Endothelial cell of umbilical vein (primary cell): Measurements from ENCODE around the gene KCNJ12. TPM values are rescaled to one million over a fixed set of nuclear protein-coding genes. Genes with fewer than 3 reads are reported as not detected.

Experiments
- BruUV-seq: library from RNA; stranded (reverse); fragments of 400-500 nt; replicated peaks from 2 replicates; lab custom pipeline; 2021; lab: Mats Ljungman, UMichigan
- CTCF ChIA-PET: fragments of 300-600, 350-600 bp; sonication (Branson Sonifier 250); formaldehyde crosslinking; loops from one replicate; lab custom pipeline; 2021; ENCODE audit warnings: antibody characterized with exemption, inconsistent platforms; lab: Charles Lee
- POLR2A ChIA-PET: fragments of 300-600, 350-600 bp; sonication (Branson Sonifier 250); formaldehyde crosslinking; loops from one replicate; lab custom pipeline; 2021; ENCODE audit warnings: antibody characterized with exemption, inconsistent platforms; lab: Charles Lee
- DNase-seq: peaks from one replicate; pipeline ENCODE4 v3.0.0-alpha.2; 2011; ENCODE audit warnings: low read depth, low spot score
- FAIRE-seq: peaks from 2 replicates; lab custom pipeline; 2011; peaks lifted over from hg19 to GRCh38; lab: Jason Lieb, UNC
- H2AFZ ChIP-seq: 2 replicates; pipeline ENCODE4 v1.6.0; 2012; ENCODE audit warnings: low read depth, low read length, control low read depth, inconsistent platforms
- H3K27ac ChIP-seq: 2 replicates; pipeline ENCODE4 v1.5.1; 2011; ENCODE audit warnings: low read depth, mild to moderate bottlenecking, control low read depth, low read length, moderate library complexity; ENCODE audit not compliant: insufficient read depth
- H3K27me3 ChIP-seq, 2 experiments: 2 replicates each; pipeline versions ENCODE4 v1.6.0 to v1.6.1; 2011; ENCODE audit warnings: low read length in 2 of 2, mixed read lengths in 1 of 2; ENCODE audit not compliant: control insufficient read depth in 2 of 2, insufficient read depth in 2 of 2
- H3K36me3 ChIP-seq, 2 experiments: 2 replicates in 1 of 2; 3 replicates in 1 of 2; pipeline ENCODE4 v1.5.1; 2011; ENCODE audit warnings: low read length in 2 of 2, mild to moderate bottlenecking in 1 of 2, moderate library complexity in 1 of 2; ENCODE audit not compliant: control insufficient read depth in 2 of 2, insufficient read depth in 2 of 2; ENCODE audit errors: extremely low read depth in 1 of 2
- H3K4me1 ChIP-seq: 3 replicates; pipeline ENCODE4 v1.5.1; 2011; ENCODE audit warnings: mild to moderate bottlenecking, low read length; ENCODE audit not compliant: control insufficient read depth, insufficient read depth; ENCODE audit errors: extremely low read depth
- H3K4me2 ChIP-seq: 2 replicates; pipeline ENCODE4 v1.6.1; 2011; ENCODE audit warnings: low read length, control low read depth, mixed read lengths; ENCODE audit not compliant: insufficient read depth
- H3K4me3 ChIP-seq, 3 experiments: fragments of 200-600 bp in 1 of 3; sonication (generic), shearing (Covaris generic) in 1 of 3; replicated peaks in 1 of 3; 2 replicates each; pipeline ENCODE4 v1.5.1; 2011 to 2016; ENCODE audit warnings: control low read depth in 3 of 3, low read length in 3 of 3, mild to moderate bottlenecking in 2 of 3, inconsistent platforms in 1 of 3, low read depth in 1 of 3, moderate library complexity in 1 of 3; ENCODE audit not compliant: insufficient read depth in 1 of 3
- H3K79me2 ChIP-seq: 2 replicates; pipeline ENCODE4 v1.6.0; 2012; ENCODE audit warnings: low read length, inconsistent platforms; ENCODE audit not compliant: control insufficient read depth, insufficient read depth
- H3K9ac ChIP-seq: replicated peaks from 2 replicates; pipeline ENCODE3; 2011; ENCODE audit warnings: low read length, control low read depth; ENCODE audit not compliant: insufficient read depth; ENCODE audit errors: extremely low read depth
- H3K9me1 ChIP-seq: replicated peaks from 3 replicates; pipeline ENCODE4 v1.6.0; 2011; ENCODE audit warnings: mild to moderate bottlenecking, low read length; ENCODE audit not compliant: control insufficient read depth, insufficient read depth; ENCODE audit errors: extremely low read depth
- H3K9me3 ChIP-seq: replicated peaks from 2 replicates; pipeline ENCODE4 v1.5.1; 2012; ENCODE audit warnings: low read length, inconsistent platforms; ENCODE audit not compliant: control insufficient read depth, insufficient read depth
- H4K20me1 ChIP-seq: replicated peaks from 2 replicates; pipeline ENCODE3; 2011; ENCODE audit warnings: mild to moderate bottlenecking, low read length; ENCODE audit not compliant: control insufficient read depth, insufficient read depth; ENCODE audit errors: extremely low read depth
- CTCF ChIP-seq, 2 donors: IDR thresholded peaks; 1 replicate in 1 of 2; 2 replicates in 1 of 2; pipeline ENCODE4 v1.5.1; 2011; ENCODE audit warnings: low read length in 2 of 2, mild to moderate bottlenecking in 2 of 2, moderate library complexity in 2 of 2, control low read depth in 1 of 2, inconsistent platforms in 1 of 2, low read depth in 1 of 2; ENCODE audit not compliant: insufficient read depth in 1 of 2; ENCODE audit errors: extremely low read depth in 1 of 2
- EZH2 ChIP-seq: IDR thresholded peaks from 2 replicates; pipeline ENCODE4 v1.6.1; 2012; ENCODE audit warnings: borderline replicate concordance, low read depth, mild to moderate bottlenecking, moderate library complexity, low read length, inconsistent platforms; ENCODE audit not compliant: severe bottlenecking
- FOS ChIP-seq: IDR thresholded peaks from 2 replicates; pipeline ENCODE4 v1.6.1; 2011; ENCODE audit warnings: mild to moderate bottlenecking, low read length, moderate library complexity, borderline replicate concordance; ENCODE audit not compliant: insufficient read depth
- GATA2 ChIP-seq: IDR thresholded peaks from 2 replicates; pipeline ENCODE4 v1.7.0; 2011; ENCODE audit warnings: low read depth, mild to moderate bottlenecking, moderate library complexity, mixed read lengths, low read length; ENCODE audit not compliant: insufficient read length, insufficient read depth
- JUN ChIP-seq: IDR thresholded peaks from 2 replicates; pipeline ENCODE4 v1.6.1; 2011; ENCODE audit warnings: borderline replicate concordance, low read depth; ENCODE audit not compliant: insufficient read length, insufficient read depth
- MAX ChIP-seq: IDR thresholded peaks from 2 replicates; pipeline ENCODE4 v1.6.1; 2011; ENCODE audit not compliant: insufficient read depth, insufficient read length
- MYC ChIP-seq: IDR thresholded peaks from one replicate; pipeline ENCODE4 v1.6.1; 2011; ENCODE audit warnings: mild to moderate bottlenecking, low read depth, low read length
- POLR2A ChIP-seq: IDR thresholded peaks from 2 replicates; pipeline ENCODE4 v1.6.1; 2012; ENCODE audit warnings: low read depth, mild to moderate bottlenecking, control low read depth, low read length
- POLR2AphosphoS5 ChIP-seq: IDR thresholded peaks from 2 replicates; pipeline ENCODE4 v1.6.1; 2012; ENCODE audit warnings: low read depth, mild to moderate bottlenecking, control low read depth, low read length, moderate library complexity; ENCODE audit not compliant: insufficient read depth
- dilution Hi-C: fragments of 300-500 bp; cut with MboI; formaldehyde crosslinking; loops from one replicate; pipeline ENCODE4 v1.15.0; 2019; ENCODE audit warnings: low sequenced_read_pairs; ENCODE audit not compliant: extremely low pct_ligation_motif_present
- intact Hi-C: fragments of 100-400 bp; cut with micrococcal nuclease; formaldehyde crosslinking; loops from one replicate; pipeline ENCODE4 v1.10.0; 2022
- polyA plus RNA-seq, 4 experiments: library from polyadenylated mRNA; depleted of rRNA in 3 of 4; stranded (reverse) in 3 of 4; unstranded in 1 of 4; fragments of >200 nt; gene quantifications; 2 replicates each; pipeline versions ENCODE4 v1.2.1 to v1.2.3, GENCODE V29; 2011 to 2012; ENCODE audit warnings: missing spikeins in 1 of 4
- total RNA-seq: library from RNA; stranded (reverse); gene quantifications from 2 replicates; pipeline ENCODE4 v1.2.3, GENCODE V29; 2021

The KCNJ12 gene
- total and polyA plus RNA-seq, 2 donors (not counting 3 experiments of a cell fraction or from before 2014, with no cell fraction given), result 0.19 to 0.44 TPM

GRCh38 chr17:21394265-21394664 lies 18.1 kb downstream of the KCNJ12 start:
- intact Hi-C loops (no loop called here), dilution Hi-C loops (no loop called here)
- H3K4me1 ChIP-seq, result no peaks in the 10 kb centered on the region
- POLR2A ChIA-PET, result no interaction called here
- no TSS peak for BruUV-seq
- no peak overlapping the region for H3K4me3 ChIP-seq
- no peaks in the 10 kb centered on the region for H3K36me3 ChIP-seq
- no peaks in the 10 kb centered on the region for H4K20me1 ChIP-seq
- H3K27me3 ChIP-seq, result no peaks in the 10 kb centered on the region
- H3K9ac ChIP-seq, result no peak overlapping the region
- no peaks in the 10 kb centered on the region for H3K79me2 ChIP-seq
- H3K4me2 ChIP-seq, result no peak overlapping the region
- no peak overlapping the region for H2AFZ ChIP-seq
- TF ChIP-seq GATA2 (no peak), POLR2AphosphoS5 (no peak), MYC (no peak), EZH2 (no peak), CTCF (IDR thresholded peaks at IDR 0.05; ENCODE audit: extremely low read depth in 1 of 2, insufficient read depth in 1 of 2, low read depth in 1 of 2, low read length in 2 of 2) (no peak), MAX (no peak), JUN (no peak), POLR2A (no peak), FOS (no peak)
- CTCF ChIA-PET, result no interaction called here
- no peak overlapping the region for H3K27ac ChIP-seq
- no peak for DNase-seq
- no peak for FAIRE-seq
- no peaks in the 10 kb centered on the region for H3K9me1 ChIP-seq
- no peaks in the 10 kb centered on the region for H3K9me3 ChIP-seq
